A673 (cell line): ENCODE measurements around the gene RALGAPA1. TPM values are rescaled to one million over a fixed set of nuclear protein-coding genes. Genes with fewer than 3 reads are reported as not detected.

ENCODE experiments used
- BruUV-seq: library from RNA; stranded (reverse); fragments of 400-500 nt; replicated peaks from 2 replicates; lab custom pipeline; 2021; lab: Mats Ljungman, UMichigan
- CTCF ChIA-PET: fragments of 300-600 bp; sonication (Branson Sonifier 250); formaldehyde crosslinking; loops from one replicate; lab custom pipeline; 2022; ENCODE audit warnings: antibody characterized with exemption; lab: Charles Lee
- POLR2A ChIA-PET: fragments of 300-600 bp; sonication (Branson Sonifier 250); formaldehyde crosslinking; loops from one replicate; lab custom pipeline; 2022; ENCODE audit warnings: antibody characterized with exemption; ENCODE audit not compliant: low non-redundant PET; lab: Charles Lee
- DNase-seq: peaks from one replicate; pipeline ENCODE4 v3.0.0-alpha.2; 2015; ENCODE audit warnings: low spot score
- H3K27ac ChIP-seq: fragments of 200-600 bp; sonication (generic); 2 replicates; pipeline ENCODE4 v1.5.1; 2016; ENCODE audit warnings: mixed run types, low read depth, mild to moderate bottlenecking, mixed read lengths, antibody characterized with exemption, low read length; ENCODE audit not compliant: poor library complexity, severe bottlenecking
- H3K27me3 ChIP-seq: fragments of 200-600 bp; sonication (generic); replicated peaks from 2 replicates; pipeline ENCODE4 v1.6.1; 2017; ENCODE audit warnings: mixed run types, low read depth, mild to moderate bottlenecking, mixed read lengths, antibody characterized with exemption, low read length; ENCODE audit not compliant: insufficient read depth, poor library complexity
- H3K36me3 ChIP-seq: fragments of 200-600 bp; sonication (generic); 2 replicates; pipeline ENCODE4 v1.6.1; 2016; ENCODE audit warnings: mixed run types, mild to moderate bottlenecking, mixed read lengths, antibody characterized with exemption, low read length; ENCODE audit not compliant: insufficient read depth, poor library complexity, severe bottlenecking
- H3K4me1 ChIP-seq: fragments of 200-600 bp; sonication (generic); 2 replicates; pipeline ENCODE4 v1.6.1; 2017; ENCODE audit warnings: mixed run types, mild to moderate bottlenecking, mixed read lengths, antibody characterized with exemption, low read length; ENCODE audit not compliant: insufficient read depth, poor library complexity, severe bottlenecking
- H3K4me3 ChIP-seq: fragments of 200-600 bp; sonication (generic); 2 replicates; pipeline ENCODE4 v1.5.1; 2016; ENCODE audit warnings: low read depth, mixed run types, mild to moderate bottlenecking, mixed read lengths, low read length; ENCODE audit not compliant: poor library complexity, severe bottlenecking
- H3K9me3 ChIP-seq: fragments of 200-600 bp; sonication (generic); 2 replicates; pipeline ENCODE4 v1.6.1; 2016; ENCODE audit warnings: mixed run types, low read depth, mild to moderate bottlenecking, mixed read lengths, antibody characterized with exemption, low read length; ENCODE audit not compliant: poor library complexity, severe bottlenecking
- EZH2 ChIP-seq: fragments of 200-600 bp; sonication (generic); IDR thresholded peaks from 2 replicates; pipeline ENCODE4 v1.6.1; 2017; ENCODE audit warnings: borderline replicate concordance, low read depth, mild to moderate bottlenecking, mixed read lengths, antibody characterized with exemption, low read length; ENCODE audit not compliant: poor library complexity, severe bottlenecking
- intact Hi-C: fragments of 100-400 bp; cut with micrococcal nuclease; formaldehyde crosslinking; loops from one replicate; pipeline ENCODE4 v1.10.0; 2022; ENCODE audit not compliant: unreplicated experiment
- total RNA-seq: library from RNA; stranded (reverse); gene quantifications from 2 replicates; pipeline ENCODE4 v1.2.3, GENCODE V29; 2021
- TF ChIP-seq, protein P1 (sequence below): fragments of 300-800, 200-600 bp; sonication (generic); conservative IDR thresholded peaks from 2 replicates; pipeline ENCODE4 v1.5.1; 2017; ENCODE audit warnings: low read depth, mild to moderate bottlenecking, antibody characterized with exemption, low read length, moderate library complexity, mixed read lengths

The RALGAPA1 gene
- total RNA-seq, 1 experiment from 2014 or later, result 42.4 TPM

GRCh38 chr14:35571598-35571997, 237.5 kb downstream of the RALGAPA1 start:
- Histone ChIP-seq H3K4me3 (no peak overlapping the region), H3K4me1 (peaks cover 2% of the 10 kb centered on the region), H3K36me3 (no peaks in the 10 kb centered on the region), H3K9me3 (no peaks in the 10 kb centered on the region), H3K27ac (no peak overlapping the region), H3K27me3 (no peaks in the 10 kb centered on the region)
- CTCF ChIA-PET, result no interaction called here
- POLR2A ChIA-PET, result no interaction called here
- TF ChIP-seq, protein P1, sequence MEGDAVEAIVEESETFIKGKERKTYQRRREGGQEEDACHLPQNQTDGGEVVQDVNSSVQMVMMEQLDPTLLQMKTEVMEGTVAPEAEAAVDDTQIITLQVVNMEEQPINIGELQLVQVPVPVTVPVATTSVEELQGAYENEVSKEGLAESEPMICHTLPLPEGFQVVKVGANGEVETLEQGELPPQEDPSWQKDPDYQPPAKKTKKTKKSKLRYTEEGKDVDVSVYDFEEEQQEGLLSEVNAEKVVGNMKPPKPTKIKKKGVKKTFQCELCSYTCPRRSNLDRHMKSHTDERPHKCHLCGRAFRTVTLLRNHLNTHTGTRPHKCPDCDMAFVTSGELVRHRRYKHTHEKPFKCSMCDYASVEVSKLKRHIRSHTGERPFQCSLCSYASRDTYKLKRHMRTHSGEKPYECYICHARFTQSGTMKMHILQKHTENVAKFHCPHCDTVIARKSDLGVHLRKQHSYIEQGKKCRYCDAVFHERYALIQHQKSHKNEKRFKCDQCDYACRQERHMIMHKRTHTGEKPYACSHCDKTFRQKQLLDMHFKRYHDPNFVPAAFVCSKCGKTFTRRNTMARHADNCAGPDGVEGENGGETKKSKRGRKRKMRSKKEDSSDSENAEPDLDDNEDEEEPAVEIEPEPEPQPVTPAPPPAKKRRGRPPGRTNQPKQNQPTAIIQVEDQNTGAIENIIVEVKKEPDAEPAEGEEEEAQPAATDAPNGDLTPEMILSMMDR, result no peak
- TF ChIP-seq EZH2, result no peak
- intact Hi-C loops, result no loop called here
- DNase-seq, result no peak
- no TSS peak for BruUV-seq

DNA sequence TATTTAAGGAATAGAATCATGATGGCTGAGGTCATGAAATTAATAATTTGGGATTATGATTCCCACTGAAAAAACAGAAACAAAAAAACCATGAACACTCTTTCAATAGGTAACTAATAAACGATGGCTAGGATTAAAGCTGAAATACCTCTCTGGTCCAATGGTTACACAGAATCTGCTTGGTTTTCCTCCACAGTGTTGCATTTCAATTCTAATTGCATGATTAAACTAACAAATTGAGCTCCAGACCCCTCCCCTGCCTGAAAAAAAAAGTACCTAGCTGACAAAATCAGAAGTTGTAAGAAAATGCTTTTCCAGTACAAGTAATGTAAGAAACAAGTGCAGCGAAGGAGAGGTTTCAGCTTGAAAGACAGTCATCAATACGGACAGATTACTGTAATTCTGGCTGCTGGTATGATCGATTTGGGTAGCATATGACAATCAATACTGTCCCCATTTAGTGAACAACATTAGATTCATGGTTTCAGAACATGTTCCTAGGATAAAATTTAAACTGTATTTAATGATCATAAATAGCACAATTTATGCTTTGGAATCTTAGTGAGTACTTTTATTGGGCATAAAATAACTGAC, 243.1 kb downstream of the RALGAPA1 start:
- TF ChIP-seq, protein P1, result no peak
- no peak for TF ChIP-seq EZH2
- intact Hi-C loops, result no loop called here
- H3K36me3 ChIP-seq, result no peaks in the 10 kb centered on the region
- BruUV-seq, result no TSS peak
- no peaks in the 10 kb centered on the region for H3K4me1 ChIP-seq
- no peak for DNase-seq
- POLR2A ChIA-PET, result no interaction called here
- H3K27me3 ChIP-seq, result no peaks in the 10 kb centered on the region
- CTCF ChIA-PET, result no interaction called here
- no peak overlapping the region for H3K4me3 ChIP-seq
- H3K27ac ChIP-seq, result no peak overlapping the region
- H3K9me3 ChIP-seq, result no peaks in the 10 kb centered on the region

GRCh38 chr14:35558680-35559079, 250.4 kb downstream of the RALGAPA1 start:
- intact Hi-C loops, result no loop called here
- Histone ChIP-seq H3K27ac (no peak overlapping the region), H3K9me3 (no peaks in the 10 kb centered on the region), H3K4me1 (no peaks in the 10 kb centered on the region), H3K4me3 (no peak overlapping the region), H3K36me3 (no peaks in the 10 kb centered on the region), H3K27me3 (no peaks in the 10 kb centered on the region)
- no peak for DNase-seq
- POLR2A ChIA-PET, result no interaction called here
- CTCF ChIA-PET, result no interaction called here
- BruUV-seq, result no TSS peak
- TF ChIP-seq, protein P1, result no peak
- TF ChIP-seq EZH2, result no peak
